Measurements from ENCODE around the gene AFP. TPM values are rescaled to one million over a fixed set of nuclear protein-coding genes. Genes with fewer than 3 reads are reported as not detected.

Gene AFP
- total and polyA plus RNA-seq, 2 of the 13 experiments (the other 11 are each of a cell fraction or from before 2014, with no cell fraction given), result 9,434 to 13,105 TPM

- TF ChIP-seq, protein P1, sequence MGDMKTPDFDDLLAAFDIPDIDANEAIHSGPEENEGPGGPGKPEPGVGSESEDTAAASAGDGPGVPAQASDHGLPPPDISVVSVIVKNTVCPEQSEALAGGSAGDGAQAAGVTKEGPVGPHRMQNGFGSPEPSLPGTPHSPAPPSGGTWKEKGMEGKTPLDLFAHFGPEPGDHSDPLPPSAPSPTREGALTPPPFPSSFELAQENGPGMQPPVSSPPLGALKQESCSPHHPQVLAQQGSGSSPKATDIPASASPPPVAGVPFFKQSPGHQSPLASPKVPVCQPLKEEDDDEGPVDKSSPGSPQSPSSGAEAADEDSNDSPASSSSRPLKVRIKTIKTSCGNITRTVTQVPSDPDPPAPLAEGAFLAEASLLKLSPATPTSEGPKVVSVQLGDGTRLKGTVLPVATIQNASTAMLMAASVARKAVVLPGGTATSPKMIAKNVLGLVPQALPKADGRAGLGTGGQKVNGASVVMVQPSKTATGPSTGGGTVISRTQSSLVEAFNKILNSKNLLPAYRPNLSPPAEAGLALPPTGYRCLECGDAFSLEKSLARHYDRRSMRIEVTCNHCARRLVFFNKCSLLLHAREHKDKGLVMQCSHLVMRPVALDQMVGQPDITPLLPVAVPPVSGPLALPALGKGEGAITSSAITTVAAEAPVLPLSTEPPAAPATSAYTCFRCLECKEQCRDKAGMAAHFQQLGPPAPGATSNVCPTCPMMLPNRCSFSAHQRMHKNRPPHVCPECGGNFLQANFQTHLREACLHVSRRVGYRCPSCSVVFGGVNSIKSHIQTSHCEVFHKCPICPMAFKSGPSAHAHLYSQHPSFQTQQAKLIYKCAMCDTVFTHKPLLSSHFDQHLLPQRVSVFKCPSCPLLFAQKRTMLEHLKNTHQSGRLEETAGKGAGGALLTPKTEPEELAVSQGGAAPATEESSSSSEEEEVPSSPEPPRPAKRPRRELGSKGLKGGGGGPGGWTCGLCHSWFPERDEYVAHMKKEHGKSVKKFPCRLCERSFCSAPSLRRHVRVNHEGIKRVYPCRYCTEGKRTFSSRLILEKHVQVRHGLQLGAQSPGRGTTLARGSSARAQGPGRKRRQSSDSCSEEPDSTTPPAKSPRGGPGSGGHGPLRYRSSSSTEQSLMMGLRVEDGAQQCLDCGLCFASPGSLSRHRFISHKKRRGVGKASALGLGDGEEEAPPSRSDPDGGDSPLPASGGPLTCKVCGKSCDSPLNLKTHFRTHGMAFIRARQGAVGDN (CRISPR knock-in tag; IDR thresholded peaks at IDR 0.05), result no peak
- TF ChIP-seq ZNF17 (CRISPR knock-in tag; IDR thresholded peaks at IDR 0.05) (no peak), AHDC1 (CRISPR knock-in tag; IDR thresholded peaks at IDR 0.05; ENCODE audit: borderline replicate concordance) (peak; percentile 84; the same call in 1 of the 2 replicates), ZSCAN25 (CRISPR knock-in tag; IDR thresholded peaks at IDR 0.05) (no peak), SOX6 (IDR thresholded peaks at IDR 0.05) (no peak), SOX6 (CRISPR knock-in tag; IDR thresholded peaks at IDR 0.05) (peak; percentile 58; the same call in 1 of the 2 replicates), TRAFD1 (CRISPR knock-in tag; IDR thresholded peaks at IDR 0.05; ENCODE audit: borderline replicate concordance) (no peak), ZFP1 (CRISPR knock-in tag; IDR thresholded peaks at IDR 0.05) (peak; percentile 82; the same call in 1 of the 2 replicates), SKI (IDR thresholded peaks at IDR 0.05; ENCODE audit: partially characterized antibody) (peak; percentile 89), KLF11 (CRISPR knock-in tag; IDR thresholded peaks at IDR 0.05) (0 out of 2 replicates have a peak, but pooled peaks have one; percentile 45), MED8 (CRISPR knock-in tag; IDR thresholded peaks at IDR 0.05; ENCODE audit: insufficient replicate concordance) (peak; percentile 43), MEIS2 (CRISPR knock-in tag; IDR thresholded peaks at IDR 0.05) (no peak), TBL1XR1 (IDR thresholded peaks at IDR 0.05; ENCODE audit: borderline replicate concordance, low read length, partially characterized antibody) (peak; percentile 65), NFIC (IDR thresholded peaks at IDR 0.05; ENCODE audit: low read length) (peak; percentile 89), NR2F1 (CRISPR knock-in tag; IDR thresholded peaks at IDR 0.05) (peak in 1 of 2 experiments; percentile 71; a peak in 3 of 4 replicates), MAFK (conservative IDR thresholded peaks at IDR 0.05 in 1 of 2, IDR thresholded peaks at IDR 0.05 in 1 of 2; ENCODE audit: low read length in 2 of 2) (peak; percentile 99 to 100), HOXA5 (CRISPR knock-in tag; IDR thresholded peaks at IDR 0.05) (0 out of 2 replicates have a peak, but pooled peaks have one; percentile 35), NFYB (CRISPR knock-in tag; IDR thresholded peaks at IDR 0.05) (no peak), TEAD3 (CRISPR knock-in tag; optimal IDR thresholded peaks at IDR 0.05; ENCODE audit: borderline replicate concordance) (peak; percentile 49), MIER3 (CRISPR knock-in tag; IDR thresholded peaks at IDR 0.05; ENCODE audit: borderline replicate concordance) (peak; percentile 76; the same call in 1 of the 2 replicates)
Observed at GRCh38 chr4:73388887-73389286, 47.1 kb upstream of the AFP start (continued).
